Measurements from ENCODE around the gene MRPL20.
"Not testable (repeated sequence)": the region's sequence is repeated elsewhere in the genome, so short reads cannot be mapped to it uniquely, and the experiment has no call there.

Gene MRPL20

GRCh38 chr1:1407636-1408318, 684 bp upstream of the MRPL20 start:
- no peak for DNase-seq (ENCODE audit: low read depth in 2 of 2)

GRCh38 chr1:1406101-1406820, 832 bp downstream of the MRPL20 start:
- no peak for DNase-seq (ENCODE audit: low read depth in 2 of 2)

- DNase-seq (ENCODE audit: low read depth in 2 of 2): no peak
Measured at GRCh38 chr1:1403653-1404052, 3.4 kb downstream of the MRPL20 start.

- DNase-seq (ENCODE audit: low read depth in 2 of 2): not testable (repeated sequence)
Measured at GRCh38 chr1:1402901-1403392, 4.1 kb downstream of the MRPL20 start.

- DNase-seq (ENCODE audit: low read depth in 2 of 2): no peak
Measured at GRCh38 chr1:1402072-1402900, 4.8 kb downstream of the MRPL20 start.

GRCh38 chr1:1401457-1402010, 5.6 kb downstream of the MRPL20 start:
- DNase-seq (ENCODE audit: low read depth in 2 of 2): no peak

- DNase-seq (ENCODE audit: low read depth in 2 of 2): no peak
Measured at GRCh38 chr1:1400576-1401456, 6.3 kb downstream of the MRPL20 start.

- DNase-seq (ENCODE audit: low read depth in 2 of 2): no peak
Measured at GRCh38 chr1:1399872-1400575, 7.1 kb downstream of the MRPL20 start.

- peak; percentile 99 for DNase-seq (ENCODE audit: low read depth in 2 of 2)
Measured at GRCh38 chr1:1399187-1399871, 7.8 kb downstream of the MRPL20 start, which contains the start of gene CCNL2. Gene CCNL2 (minus strand): TSS chr1:1399335. CDS start chr1:1399306, 29 bp downstream.

GRCh38 chr1:1398677-1399186, 8.4 kb downstream of the MRPL20 start:
- no peak for DNase-seq (ENCODE audit: low read depth in 2 of 2)

- DNase-seq (ENCODE audit: low read depth in 2 of 2): no peak
Measured at GRCh38 chr1:1397839-1398523, 9.1 kb downstream of the MRPL20 start.

- no peak for DNase-seq (ENCODE audit: low read depth in 2 of 2)
Measured at GRCh38 chr1:1395166-1395565, 11.9 kb downstream of the MRPL20 start.

- no peak for DNase-seq (ENCODE audit: low read depth in 2 of 2)
Measured at GRCh38 chr1:1394116-1394515, 13.0 kb downstream of the MRPL20 start.

GRCh38 chr1:1393428-1393827, 13.7 kb downstream of the MRPL20 start:
- DNase-seq (ENCODE audit: low read depth in 2 of 2): no peak

- DNase-seq (ENCODE audit: low read depth in 2 of 2): no peak
Measured at GRCh38 chr1:1393014-1393413, 14.1 kb downstream of the MRPL20 start.

GRCh38 chr1:1391225-1391624, 15.9 kb downstream of the MRPL20 start:
- no peak for DNase-seq (ENCODE audit: low read depth in 2 of 2)

GRCh38 chr1:1390675-1391074, 16.4 kb downstream of the MRPL20 start:
- DNase-seq (ENCODE audit: low read depth in 2 of 2): no peak

- DNase-seq (ENCODE audit: low read depth in 2 of 2): no peak
Measured at GRCh38 chr1:1388078-1388472, 19.0 kb downstream of the MRPL20 start.

All from activated CD8-positive, alpha-beta memory T cell treated with anti-CD3 and anti-CD28 coated beads for 4 hours (primary cell).